ENCODE results near the gene IL10RA. TPM values are rescaled to one million over a fixed set of nuclear protein-coding genes. Genes with fewer than 3 reads are reported as not detected.

The IL10RA gene
- total RNA-seq, 2 donors from 2014 or later = 59.8 to 83.6 TPM

- no peaks in the 10 kb centered on the region for H3K27me3 Mint-ChIP-seq
- ATAC-seq (peak; percentile 37 to 51), DNase-seq (ENCODE audit: low spot score) (no peak)
- H3K27ac Mint-ChIP-seq = peak overlapping the region; percentile 60 to 78
- peak overlapping the region; percentile 69 for H3K4me3 Mint-ChIP-seq
- no peaks in the 10 kb centered on the region for H3K36me3 Mint-ChIP-seq
- H3K4me1 Mint-ChIP-seq (ENCODE audit: low read depth in 2 of 2) = peaks cover 59 to 63% of the 10 kb centered on the region in 2 donors
- no peaks in the 10 kb centered on the region for H3K9me3 Mint-ChIP-seq
Observed at GRCh38 chr11:117950301-117950700, 35.9 kb upstream of the IL10RA start.

GRCh38 chr11:117950993-117951961 lies 34.9 kb upstream of the IL10RA start:
- DNase-seq (ENCODE audit: low spot score) (no peak), ATAC-seq (peak; percentile 44 to 67)
- Mint-ChIP-seq H3K36me3 (peaks cover 5% of the 10 kb centered on the region), H3K4me3 (peak overlapping the region; percentile 69), H3K9me3 (peaks cover 3% of the 10 kb centered on the region), H3K27me3 (no peaks in the 10 kb centered on the region), H3K4me1 (ENCODE audit: low read depth in 2 of 2) (peaks cover 54 to 59% of the 10 kb centered on the region in 2 donors), H3K27ac (peak overlapping the region; percentile 60 to 78)

GRCh38 chr11:117953024-117953671 lies 33.0 kb upstream of the IL10RA start:
- Mint-ChIP-seq H3K4me3 (peak overlapping the region; percentile 69), H3K27ac (peak overlapping the region; percentile 49 to 88), H3K9me3 (peaks cover 6% of the 10 kb centered on the region), H3K36me3 (peaks cover 21% of the 10 kb centered on the region), H3K27me3 (no peaks in the 10 kb centered on the region), H3K4me1 (ENCODE audit: low read depth in 2 of 2) (peaks cover 44 to 46% of the 10 kb centered on the region in 2 donors)
- ATAC-seq = no peak
- no peak for DNase-seq (ENCODE audit: low spot score)

- peak overlapping the region; percentile 29 for H3K4me3 Mint-ChIP-seq
- peak overlapping the region; percentile 34 to 90 for H3K27ac Mint-ChIP-seq
- H3K27me3 Mint-ChIP-seq = no peaks in the 10 kb centered on the region
- DNase-seq (ENCODE audit: low spot score) = no peak
- no peak for ATAC-seq
- H3K36me3 Mint-ChIP-seq = peaks cover 35% of the 10 kb centered on the region
- H3K9me3 Mint-ChIP-seq = peaks cover 13% of the 10 kb centered on the region
- peaks cover 22 to 29% of the 10 kb centered on the region in 2 donors for H3K4me1 Mint-ChIP-seq (ENCODE audit: low read depth in 2 of 2)
Observed at GRCh38 chr11:117958949-117959348, 27.2 kb upstream of the IL10RA start.

GRCh38 chr11:117959438-117960149 lies 26.6 kb upstream of the IL10RA start:
- Mint-ChIP-seq H3K27me3 (no peaks in the 10 kb centered on the region), H3K9me3 (peaks cover 13% of the 10 kb centered on the region), H3K4me3 (peak overlapping the region; percentile 68), H3K36me3 (peaks cover 35% of the 10 kb centered on the region), H3K27ac (peak overlapping the region; percentile 30 to 90), H3K4me1 (ENCODE audit: low read depth in 2 of 2) (peaks cover 22 to 29% of the 10 kb centered on the region in 2 donors)
- ATAC-seq (no peak), DNase-seq (ENCODE audit: low spot score) (no peak)

GRCh38 chr11:117960406-117960805 lies 25.8 kb upstream of the IL10RA start:
- H3K4me3 Mint-ChIP-seq = no peak overlapping the region
- ATAC-seq = no peak
- H3K4me1 Mint-ChIP-seq (ENCODE audit: low read depth in 2 of 2) = peaks cover 22 to 29% of the 10 kb centered on the region in 2 donors
- H3K27ac Mint-ChIP-seq = peak overlapping the region; percentile 30 to 90
- H3K27me3 Mint-ChIP-seq = no peaks in the 10 kb centered on the region
- no peak for DNase-seq (ENCODE audit: low spot score)
- H3K9me3 Mint-ChIP-seq = peaks cover 13% of the 10 kb centered on the region
- peaks cover 35% of the 10 kb centered on the region for H3K36me3 Mint-ChIP-seq

- H3K4me3 Mint-ChIP-seq = no peak overlapping the region
- no peak overlapping the region for H3K27ac Mint-ChIP-seq
- peaks cover 20 to 29% of the 10 kb centered on the region in 2 donors for H3K4me1 Mint-ChIP-seq (ENCODE audit: low read depth in 2 of 2)
- H3K9me3 Mint-ChIP-seq = peaks cover 8% of the 10 kb centered on the region
- ATAC-seq (no peak), DNase-seq (ENCODE audit: low spot score) (no peak)
- H3K36me3 Mint-ChIP-seq = peaks cover 24% of the 10 kb centered on the region
- no peaks in the 10 kb centered on the region for H3K27me3 Mint-ChIP-seq
Observed at GRCh38 chr11:117961896-117962295, 24.3 kb upstream of the IL10RA start.

GRCh38 chr11:117962826-117963225 lies 23.4 kb upstream of the IL10RA start:
- Mint-ChIP-seq H3K9me3 (peaks cover 8% of the 10 kb centered on the region), H3K36me3 (peaks cover 18% of the 10 kb centered on the region), H3K4me3 (no peak overlapping the region), H3K27me3 (no peaks in the 10 kb centered on the region), H3K27ac (no peak overlapping the region), H3K4me1 (ENCODE audit: low read depth in 2 of 2) (peaks cover 20 to 29% of the 10 kb centered on the region in 2 donors)
- DNase-seq (ENCODE audit: low spot score) (no peak), ATAC-seq (no peak)

- Mint-ChIP-seq H3K4me1 (ENCODE audit: low read depth in 2 of 2) (peaks cover 27 to 32% of the 10 kb centered on the region in 2 donors), H3K4me3 (no peak overlapping the region)
Observed at GRCh38 chr11:117966908-117967307, 19.3 kb upstream of the IL10RA start.

GRCh38 chr11:117969160-117969991 lies 16.8 kb upstream of the IL10RA start:
- peak overlapping the region; percentile 64 for H3K4me3 Mint-ChIP-seq
- peak in 1 of 2 donors; percentile 60 for ATAC-seq

More at GRCh38 chr11:117966908-117967307, 19.3 kb upstream of the IL10RA start:
- Mint-ChIP-seq H3K9me3 (no peaks in the 10 kb centered on the region), H3K27ac (no peak overlapping the region), H3K36me3 (no peaks in the 10 kb centered on the region), H3K27me3 (no peaks in the 10 kb centered on the region)
- ATAC-seq (no peak), DNase-seq (ENCODE audit: low spot score) (no peak)

GRCh38 chr11:117970400-117971024 lies 15.7 kb upstream of the IL10RA start:
- Mint-ChIP-seq H3K9me3 (no peaks in the 10 kb centered on the region), H3K27me3 (no peaks in the 10 kb centered on the region), H3K36me3 (no peaks in the 10 kb centered on the region), H3K4me1 (ENCODE audit: low read depth in 2 of 2) (peaks cover 52 to 56% of the 10 kb centered on the region in 2 donors), H3K27ac (peak overlapping the region; percentile 67 to 89), H3K4me3 (peak overlapping the region; percentile 64)
- DNase-seq (ENCODE audit: low spot score) (peak; percentile 80), ATAC-seq (peak; percentile 80 to 87)

More at GRCh38 chr11:117969160-117969991, 16.8 kb upstream of the IL10RA start:
- no peaks in the 10 kb centered on the region for H3K27me3 Mint-ChIP-seq
- H3K4me1 Mint-ChIP-seq (ENCODE audit: low read depth in 2 of 2) = peaks cover 47 to 49% of the 10 kb centered on the region in 2 donors
- no peak for DNase-seq (ENCODE audit: low spot score)
- peak overlapping the region; percentile 67 to 89 for H3K27ac Mint-ChIP-seq
- H3K9me3 Mint-ChIP-seq = no peaks in the 10 kb centered on the region
- H3K36me3 Mint-ChIP-seq = no peaks in the 10 kb centered on the region

GRCh38 chr11:117972044-117972443 lies 14.2 kb upstream of the IL10RA start:
- ATAC-seq (no peak), DNase-seq (ENCODE audit: low spot score) (no peak)
- Mint-ChIP-seq H3K4me1 (ENCODE audit: low read depth in 2 of 2) (peaks cover 55 to 64% of the 10 kb centered on the region in 2 donors), H3K4me3 (no peak overlapping the region), H3K27me3 (no peaks in the 10 kb centered on the region), H3K27ac (peak overlapping the region in 1 of 2 donors; percentile 89), H3K36me3 (no peaks in the 10 kb centered on the region), H3K9me3 (no peaks in the 10 kb centered on the region)

Data from natural killer cell treated with Interleukin-12 subunit alpha and Interleukin-12 subunit beta and Interleukin-15 and Interleukin-18, amount 100 ng/mL, for 72 hours (primary cell).